Tibial nerve (tissue), 3 donors: ENCODE results near the gene MRPS11.

Experiments
- POLR2A ChIP-seq, 2 donors: fragments of 450-650 bp; IDR thresholded peaks; one replicate each; pipeline ENCODE4 v1.6.1; 2017; ENCODE audit warnings: antibody characterized with exemption in 2 of 2, mild to moderate bottlenecking in 2 of 2, moderate library complexity in 2 of 2
- TF ChIP-seq, protein P1 (sequence below), 5 experiments: fragments of 200-600 bp in 3 of 5; fragments of 450-650 bp in 2 of 5; sonication (generic) in 3 of 5; IDR thresholded peaks; one replicate each; pipeline ENCODE4 v1.5.1; 2016 to 2019; ENCODE audit warnings: antibody characterized with exemption in 5 of 5, mild to moderate bottlenecking in 3 of 5, moderate library complexity in 2 of 5

DNA sequence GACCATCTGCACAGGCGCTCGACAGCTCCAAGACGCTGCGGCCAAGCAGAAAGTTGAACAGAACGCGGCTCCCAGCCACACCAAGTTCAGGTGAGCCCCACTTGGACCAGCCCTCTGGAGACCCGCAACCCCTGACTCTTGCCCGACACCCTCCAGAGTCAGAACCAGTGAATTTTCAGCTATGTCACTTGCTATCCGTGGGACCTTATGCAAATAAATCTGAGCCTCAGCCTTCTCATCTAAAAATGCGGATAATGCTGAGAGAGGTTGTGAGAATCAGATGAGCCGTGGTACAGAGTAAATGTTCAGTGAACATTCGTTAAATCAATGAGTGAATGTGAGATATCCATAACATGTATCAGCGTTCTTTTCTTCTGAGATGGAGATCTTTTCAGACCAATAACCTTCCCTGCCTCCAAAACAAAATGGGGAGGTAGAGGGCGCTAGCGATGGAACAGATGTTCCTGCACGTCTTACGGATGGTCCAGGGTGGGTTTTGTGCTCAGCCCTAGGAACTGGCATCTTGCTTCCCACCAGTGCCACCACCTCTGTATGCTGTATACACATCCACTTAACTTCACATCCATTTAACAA is 524 bp downstream of the MRPS11 start:
- TF ChIP-seq POLR2A (IDR thresholded peaks at IDR 0.05): no peak
- TF ChIP-seq, protein P1, sequence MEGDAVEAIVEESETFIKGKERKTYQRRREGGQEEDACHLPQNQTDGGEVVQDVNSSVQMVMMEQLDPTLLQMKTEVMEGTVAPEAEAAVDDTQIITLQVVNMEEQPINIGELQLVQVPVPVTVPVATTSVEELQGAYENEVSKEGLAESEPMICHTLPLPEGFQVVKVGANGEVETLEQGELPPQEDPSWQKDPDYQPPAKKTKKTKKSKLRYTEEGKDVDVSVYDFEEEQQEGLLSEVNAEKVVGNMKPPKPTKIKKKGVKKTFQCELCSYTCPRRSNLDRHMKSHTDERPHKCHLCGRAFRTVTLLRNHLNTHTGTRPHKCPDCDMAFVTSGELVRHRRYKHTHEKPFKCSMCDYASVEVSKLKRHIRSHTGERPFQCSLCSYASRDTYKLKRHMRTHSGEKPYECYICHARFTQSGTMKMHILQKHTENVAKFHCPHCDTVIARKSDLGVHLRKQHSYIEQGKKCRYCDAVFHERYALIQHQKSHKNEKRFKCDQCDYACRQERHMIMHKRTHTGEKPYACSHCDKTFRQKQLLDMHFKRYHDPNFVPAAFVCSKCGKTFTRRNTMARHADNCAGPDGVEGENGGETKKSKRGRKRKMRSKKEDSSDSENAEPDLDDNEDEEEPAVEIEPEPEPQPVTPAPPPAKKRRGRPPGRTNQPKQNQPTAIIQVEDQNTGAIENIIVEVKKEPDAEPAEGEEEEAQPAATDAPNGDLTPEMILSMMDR (IDR thresholded peaks at IDR 0.05): no peak
